HCT116 (cell line): Measurements from ENCODE around the gene CDK4. TPM values are rescaled to one million over a fixed set of nuclear protein-coding genes. Genes with fewer than 3 reads are reported as not detected.

Source experiments
- ATAC-seq: fragments of 200-7000 bp; cut with Tn5 transposase; 2 replicates; pipeline ENCODE4 v1.9.1; 2020; ENCODE audit warnings: mild to moderate bottlenecking, moderate library complexity
- BruUV-seq: library from RNA; stranded (reverse); fragments of 400-500 nt; replicated peaks from 2 replicates; lab custom pipeline; 2021; lab: Mats Ljungman, UMichigan
- CTCF ChIA-PET: fragments of 300-600 bp; sonication (Branson Sonifier 250); formaldehyde crosslinking; loops from one replicate; lab custom pipeline; 2021; ENCODE audit warnings: antibody characterized with exemption; lab: Charles Lee
- POLR2A ChIA-PET: fragments of 300-600, 350-600 bp; sonication (Branson Sonifier 250); formaldehyde crosslinking; loops from one replicate; lab custom pipeline; 2021; ENCODE audit warnings: antibody characterized with exemption; lab: Charles Lee
- RAD21 ChIA-PET, 2 experiments: fragments of 300-600 bp; sonication (Branson Sonifier 250); formaldehyde crosslinking; loops; one replicate each; lab custom pipeline; 2023; ENCODE audit warnings: low total read pairs in 2 of 2; ENCODE audit not compliant: uncharacterized antibody in 2 of 2, unreplicated experiment in 2 of 2, low non-redundant PET in 1 of 2; lab: Charles Lee
- DNase-seq: peaks from one replicate; pipeline ENCODE4 v3.0.0-alpha.2; 2010; ENCODE audit warnings: low read depth, low spot score
- H2AFZ ChIP-seq: fragments of 200-600 bp; shearing (Covaris generic), sonication (generic); 2 replicates; pipeline ENCODE4 v1.6.1; 2017; ENCODE audit warnings: low read depth, mixed run types, mixed read lengths, antibody characterized with exemption, low read length; ENCODE audit not compliant: poor library complexity, severe bottlenecking
- H3K27ac ChIP-seq: 2 replicates; pipeline ENCODE4 v1.5.1; 2012; ENCODE audit warnings: low read depth, low read length
- H3K27me3 ChIP-seq: fragments of 200-600 bp; sonication (generic); 2 replicates; pipeline ENCODE4 v1.6.1; 2016; ENCODE audit warnings: mixed run types, low read length, mixed read lengths; ENCODE audit not compliant: insufficient read depth
- H3K36me3 ChIP-seq, 2 experiments: fragments of 200-500 bp in 1 of 2; fragments of 200-600 bp in 1 of 2; sonication (Bioruptor generic) in 1 of 2; sonication (generic) in 1 of 2; 2 replicates each; pipeline versions ENCODE4 v1.5.1 to v1.6.1; 2014 to 2016; ENCODE audit warnings: low read length in 2 of 2, inconsistent platforms in 1 of 2, mixed read lengths in 1 of 2, mixed run types in 1 of 2; ENCODE audit not compliant: insufficient read depth in 2 of 2, control insufficient read depth in 1 of 2
- H3K4me1 ChIP-seq, 2 experiments: fragments of 200-600 bp in 1 of 2; sonication (generic) in 1 of 2; 2 replicates each; pipeline versions ENCODE4 v1.5.1 to v1.6.1; 2012 to 2017; ENCODE audit warnings: low read length in 2 of 2, inconsistent platforms in 1 of 2, mild to moderate bottlenecking in 1 of 2, mixed read lengths in 1 of 2, mixed run types in 1 of 2, moderate library complexity in 1 of 2; ENCODE audit not compliant: insufficient read depth in 2 of 2, control insufficient read depth in 1 of 2
- H3K4me2 ChIP-seq: fragments of 200-600 bp; sonication (generic); 2 replicates; pipeline ENCODE4 v1.6.1; 2017; ENCODE audit warnings: mixed run types, low read length, mixed read lengths
- H3K4me3 ChIP-seq, 2 experiments: fragments of 200-600 bp in 1 of 2; sonication (generic) in 1 of 2; replicated peaks in 1 of 2; 2 replicates each; pipeline ENCODE4 v1.5.1; 2011 to 2016; ENCODE audit warnings: low read length in 2 of 2, control low read depth in 1 of 2, low read depth in 1 of 2, mild to moderate bottlenecking in 1 of 2, mixed read lengths in 1 of 2, mixed run types in 1 of 2
- H3K79me2 ChIP-seq: fragments of 200-600 bp; sonication (generic); 2 replicates; pipeline ENCODE4 v1.6.1; 2017; ENCODE audit warnings: mild to moderate bottlenecking, mixed run types, low read length, moderate library complexity, mixed read lengths; ENCODE audit not compliant: insufficient read depth
- H3K9ac ChIP-seq: fragments of 200-600 bp; sonication (generic); 2 replicates; pipeline ENCODE4 v1.6.1; 2016; ENCODE audit warnings: low read length, mixed read lengths
- H3K9me2 ChIP-seq: fragments of 200-600 bp; sonication (generic), shearing (Covaris generic); 2 replicates; pipeline ENCODE4 v1.6.1; 2017; ENCODE audit warnings: mixed run types, mild to moderate bottlenecking, moderate library complexity; ENCODE audit not compliant: insufficient read depth
- H3K9me3 ChIP-seq, 2 experiments: fragments of 200-500 bp in 1 of 2; fragments of 200-600 bp in 1 of 2; sonication (Bioruptor generic) in 1 of 2; sonication (generic) in 1 of 2; 2 replicates each; pipeline ENCODE4 v1.6.1; 2014 to 2017; ENCODE audit warnings: low read length in 2 of 2, mixed read lengths in 2 of 2, inconsistent platforms in 1 of 2, low read depth in 1 of 2, mild to moderate bottlenecking in 1 of 2, mixed run types in 1 of 2, moderate library complexity in 1 of 2; ENCODE audit not compliant: control insufficient read depth in 1 of 2, insufficient read depth in 1 of 2
- H4K20me1 ChIP-seq: fragments of 200-600 bp; sonication (generic), shearing (Covaris generic); 2 replicates; pipeline ENCODE4 v1.6.1; 2017; ENCODE audit warnings: mixed run types, mild to moderate bottlenecking, moderate library complexity; ENCODE audit not compliant: insufficient read depth
- ATF3 ChIP-seq: IDR thresholded peaks from 2 replicates; pipeline ENCODE4 v1.6.1; 2012
- CBX3 ChIP-seq: IDR thresholded peaks from 2 replicates; pipeline ENCODE4 v1.6.1; 2012; ENCODE audit warnings: low read depth
- CEBPB ChIP-seq: IDR thresholded peaks from 2 replicates; pipeline ENCODE4 v1.6.1; 2012; ENCODE audit warnings: low read depth
- EGR1 ChIP-seq: IDR thresholded peaks from 2 replicates; pipeline ENCODE4 v1.6.1; 2012; ENCODE audit warnings: low read depth
- EZH2phosphoT487 ChIP-seq: fragments of 200-600 bp; IDR thresholded peaks from 2 replicates; pipeline ENCODE4 v1.6.1; 2018; ENCODE audit warnings: antibody characterized with exemption, borderline replicate concordance
- JUND ChIP-seq: IDR thresholded peaks from 2 replicates; pipeline ENCODE4 v1.6.1; 2012
- POLR2A ChIP-seq: IDR thresholded peaks from 2 replicates; pipeline ENCODE4 v1.7.0; 2011; ENCODE audit warnings: borderline replicate concordance; ENCODE audit not compliant: insufficient read depth, insufficient read length; ENCODE audit errors: extremely low read depth
- POLR2AphosphoS5 ChIP-seq: IDR thresholded peaks from 2 replicates; pipeline ENCODE4 v1.6.1; 2011; ENCODE audit warnings: mild to moderate bottlenecking, low read depth, low read length, moderate library complexity
- RAD21 ChIP-seq: IDR thresholded peaks from 2 replicates; pipeline ENCODE4 v1.6.1; 2012; ENCODE audit warnings: low read depth, mild to moderate bottlenecking
- REST ChIP-seq: IDR thresholded peaks from 2 replicates; pipeline ENCODE4 v1.6.1; 2012; ENCODE audit warnings: low read depth
- SIN3A ChIP-seq: IDR thresholded peaks from 2 replicates; pipeline ENCODE4 v1.6.1; 2012; ENCODE audit warnings: low read depth
- SP1 ChIP-seq: IDR thresholded peaks from 2 replicates; pipeline ENCODE4 v1.6.1; 2012; ENCODE audit warnings: low read depth
- TCF7L2 ChIP-seq: IDR thresholded peaks from 2 replicates; pipeline ENCODE4 v1.7.0; 2011; ENCODE audit warnings: borderline replicate concordance, inconsistent platforms; ENCODE audit not compliant: insufficient read depth, insufficient read length; ENCODE audit errors: extremely low read depth
- ZFX ChIP-seq: fragments of 450-650 bp; IDR thresholded peaks from 2 replicates; pipeline ENCODE4 v1.6.1; 2017
- intact Hi-C: fragments of 100-400 bp; cut with micrococcal nuclease; formaldehyde crosslinking; loops from 2 replicates; pipeline ENCODE4 v1.10.0; 2022
- total RNA-seq: library from RNA; stranded (reverse); gene quantifications from one replicate; pipeline ENCODE4 v1.2.1, GENCODE V29; 2021; ENCODE audit not compliant: unreplicated experiment
- TF ChIP-seq, protein P1 (sequence below): IDR thresholded peaks from 2 replicates; pipeline ENCODE4 v1.6.1; 2011; ENCODE audit warnings: mild to moderate bottlenecking, low read length, moderate library complexity; ENCODE audit not compliant: insufficient replicate concordance; ENCODE audit errors: extremely low read depth
- TF ChIP-seq, protein P2 (sequence below): IDR thresholded peaks from 2 replicates; pipeline ENCODE4 v1.6.1; 2012

The CDK4 gene
- total RNA-seq, 1 experiment from 2014 or later: 206 TPM

DNA sequence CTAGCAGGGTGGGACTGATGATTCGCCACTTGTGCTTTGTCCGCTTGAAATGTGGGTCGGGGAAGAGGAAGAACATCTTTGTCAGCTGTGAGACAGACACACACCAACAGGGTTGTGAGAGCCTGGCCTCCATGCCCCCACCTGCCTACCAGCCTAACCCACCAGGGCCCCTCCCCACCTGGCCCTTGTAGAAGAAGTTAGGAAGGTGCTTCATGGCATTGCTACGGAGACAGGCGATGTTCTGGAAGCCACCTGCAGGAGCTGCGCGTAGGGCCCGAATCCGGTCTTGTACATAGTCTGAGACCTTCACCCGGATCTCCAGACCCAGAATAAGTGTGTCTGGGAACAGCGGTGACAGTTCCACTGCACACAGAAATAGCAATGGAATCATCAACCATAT, 17.5 kb upstream of the CDK4 start:
- Histone ChIP-seq H3K79me2 (peaks cover 25% of the 10 kb centered on the region), H3K4me1 (peaks cover 14 to 50% of the 10 kb centered on the region in 2 experiments), H3K4me3 (no peak overlapping the region), H3K9me2 (no peaks in the 10 kb centered on the region), H3K9me3 (no peaks in the 10 kb centered on the region), H2AFZ (no peak overlapping the region), H3K9ac (no peak overlapping the region), H3K4me2 (no peak overlapping the region), H3K36me3 (peaks cover 6 to 27% of the 10 kb centered on the region in 2 experiments; a peak in 3 of 4 replicates), H3K27me3 (no peaks in the 10 kb centered on the region), H3K27ac (no peak overlapping the region), H4K20me1 (no peaks in the 10 kb centered on the region)
- no TSS peak for BruUV-seq
- ChIA-PET POLR2A (no interaction called here), RAD21 (no interaction called here), CTCF (no interaction called here)
- no peak for TF ChIP-seq REST
- TF ChIP-seq ATF3: no peak
- TF ChIP-seq ZFX: no peak
- no peak for TF ChIP-seq TCF7L2
- intact Hi-C loops: no loop called here
- DNase-seq (no peak), ATAC-seq (no peak)

- no peak for ATAC-seq
- TF ChIP-seq SIN3A: no peak
- TF ChIP-seq, protein P1, sequence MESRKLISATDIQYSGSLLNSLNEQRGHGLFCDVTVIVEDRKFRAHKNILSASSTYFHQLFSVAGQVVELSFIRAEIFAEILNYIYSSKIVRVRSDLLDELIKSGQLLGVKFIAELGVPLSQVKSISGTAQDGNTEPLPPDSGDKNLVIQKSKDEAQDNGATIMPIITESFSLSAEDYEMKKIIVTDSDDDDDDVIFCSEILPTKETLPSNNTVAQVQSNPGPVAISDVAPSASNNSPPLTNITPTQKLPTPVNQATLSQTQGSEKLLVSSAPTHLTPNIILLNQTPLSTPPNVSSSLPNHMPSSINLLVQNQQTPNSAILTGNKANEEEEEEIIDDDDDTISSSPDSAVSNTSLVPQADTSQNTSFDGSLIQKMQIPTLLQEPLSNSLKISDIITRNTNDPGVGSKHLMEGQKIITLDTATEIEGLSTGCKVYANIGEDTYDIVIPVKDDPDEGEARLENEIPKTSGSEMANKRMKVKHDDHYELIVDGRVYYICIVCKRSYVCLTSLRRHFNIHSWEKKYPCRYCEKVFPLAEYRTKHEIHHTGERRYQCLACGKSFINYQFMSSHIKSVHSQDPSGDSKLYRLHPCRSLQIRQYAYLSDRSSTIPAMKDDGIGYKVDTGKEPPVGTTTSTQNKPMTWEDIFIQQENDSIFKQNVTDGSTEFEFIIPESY: no peak
- no peak for TF ChIP-seq CEBPB
- TF ChIP-seq ATF3: no peak
- no peak for TF ChIP-seq CBX3
- TF ChIP-seq POLR2AphosphoS5: no peak
- TF ChIP-seq RAD21: no peak
- no peak for TF ChIP-seq EGR1
- TF ChIP-seq, protein P2, sequence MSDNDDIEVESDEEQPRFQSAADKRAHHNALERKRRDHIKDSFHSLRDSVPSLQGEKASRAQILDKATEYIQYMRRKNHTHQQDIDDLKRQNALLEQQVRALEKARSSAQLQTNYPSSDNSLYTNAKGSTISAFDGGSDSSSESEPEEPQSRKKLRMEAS: no peak
- TF ChIP-seq SP1: no peak
- TF ChIP-seq EZH2phosphoT487: no peak
- no peak for TF ChIP-seq POLR2A
- no peak for TF ChIP-seq JUND
Measured at GRCh38 chr12:57767876-57768275, 15.8 kb upstream of the CDK4 start.

More at GRCh38 chr12:57767876-57768275, 15.8 kb upstream of the CDK4 start:
- POLR2A ChIA-PET: interaction anchor here (1.7 to 2.4 kb wide), 2 partner anchors 11 to 13 kb away, joined by 5 to 12 read pairs; no protein-coding TSS in a partner anchor
- intact Hi-C loops: no loop called here
- Histone ChIP-seq H3K27me3 (no peaks in the 10 kb centered on the region), H3K9me3 (no peaks in the 10 kb centered on the region), H4K20me1 (no peaks in the 10 kb centered on the region), H3K9me2 (no peaks in the 10 kb centered on the region), H3K4me2 (0 out of 2 replicates have a peak overlapping the region, but pooled peaks have one; percentile 100), H3K27ac (peak overlapping the region; percentile 73), H3K4me3 (no peak overlapping the region), H3K4me1 (peaks cover 11 to 47% of the 10 kb centered on the region in 2 experiments), H2AFZ (no peak overlapping the region), H3K79me2 (peaks cover 18% of the 10 kb centered on the region), H3K9ac (no peak overlapping the region), H3K36me3 (peaks cover 9 to 27% of the 10 kb centered on the region in 2 experiments; a peak in 3 of 4 replicates)
- RAD21 ChIA-PET: no interaction called here
- no peak for DNase-seq
- CTCF ChIA-PET: interaction anchor here (4.0 kb wide), 1 partner anchor 12 kb away, joined by 51 read pairs; no protein-coding TSS in a partner anchor
- no TSS peak for BruUV-seq
